A549 (cell line): Measurements from ENCODE around the gene PTCD2.

Experiments
- CTCF ChIP-seq: fragments of >200 bp; sonication (Bioruptor Twin); formaldehyde crosslinking; IDR thresholded peaks from 3 replicates; pipeline ENCODE4 v1.5.1; 2016
- KDM1A ChIP-seq: fragments of 200-600 bp; sonication (generic); IDR thresholded peaks from 2 replicates; pipeline ENCODE4 v1.6.1; 2016; ENCODE audit warnings: low read depth, mild to moderate bottlenecking
- RCOR1 ChIP-seq: fragments of 150-350 bp; IDR thresholded peaks from 2 replicates; pipeline ENCODE4 v1.6.1; 2014; ENCODE audit warnings: antibody characterized with exemption, low read length, low read depth
- REST ChIP-seq: fragments of 200-600 bp; sonication (generic); IDR thresholded peaks from 2 replicates; pipeline ENCODE4 v1.6.1; 2016; ENCODE audit warnings: antibody characterized with exemption, mild to moderate bottlenecking, moderate library complexity

GRCh38 chr5:72319976-72320752 lies at the start of gene PTCD2, which contains the start of gene MRPS27:
- TF ChIP-seq RCOR1 (no peak), KDM1A (no peak), CTCF (peak; percentile 36; the same call in 1 of the 3 replicates), REST (no peak)
